ENCODE data around the gene ATP6AP2.
"Not testable (repeated sequence)": the region's sequence is repeated elsewhere in the genome, so short reads cannot be mapped to it uniquely, and the experiment has no call there.

The ATP6AP2 gene

GRCh38 chrX:40573763-40574162 lies 7.0 kb upstream of the ATP6AP2 start:
- in situ Hi-C loops (cut with MboI; ENCODE audit: low sequenced_read_pairs, unreplicated experiment), result loop anchor here (25.0 kb wide), 1 partner anchor 214 kb away; no protein-coding TSS in a partner anchor
- no peak for DNase-seq (ENCODE audit: low spot score)
- peak; percentile 58 for TF ChIP-seq CTCF (IDR thresholded peaks at IDR 0.05; ENCODE audit: borderline replicate concordance, control extremely low read depth, extremely low read depth, insufficient read depth, missing control alignments)

- in situ Hi-C loops (cut with MboI; ENCODE audit: low sequenced_read_pairs, unreplicated experiment); DNase-seq (ENCODE audit: low spot score): not testable (repeated sequence)
Measured at GRCh38 chrX:40575411-40575810, 5.4 kb upstream of the ATP6AP2 start.

GRCh38 chrX:40576291-40576690 lies 4.5 kb upstream of the ATP6AP2 start:
- TF ChIP-seq CTCF (IDR thresholded peaks at IDR 0.05; ENCODE audit: borderline replicate concordance, control extremely low read depth, extremely low read depth, insufficient read depth, missing control alignments), result no peak
- DNase-seq (ENCODE audit: low spot score), result no peak
- in situ Hi-C loops (cut with MboI; ENCODE audit: low sequenced_read_pairs, unreplicated experiment), result no loop called here

GRCh38 chrX:40578039-40578695 lies 2.6 kb upstream of the ATP6AP2 start:
- TF ChIP-seq CTCF (IDR thresholded peaks at IDR 0.05; ENCODE audit: borderline replicate concordance, control extremely low read depth, extremely low read depth, insufficient read depth, missing control alignments), result no peak
- no peak for DNase-seq (ENCODE audit: low spot score)
- in situ Hi-C loops (cut with MboI; ENCODE audit: low sequenced_read_pairs, unreplicated experiment), result no loop called here

GRCh38 chrX:40579141-40579540 lies 1.6 kb upstream of the ATP6AP2 start:
- no peak for TF ChIP-seq CTCF (IDR thresholded peaks at IDR 0.05; ENCODE audit: borderline replicate concordance, control extremely low read depth, extremely low read depth, insufficient read depth, missing control alignments)
- DNase-seq (ENCODE audit: low spot score), result no peak
- in situ Hi-C loops (cut with MboI; ENCODE audit: low sequenced_read_pairs, unreplicated experiment), result no loop called here

- in situ Hi-C loops (cut with MboI; ENCODE audit: low sequenced_read_pairs, unreplicated experiment), result no loop called here
- no peak for DNase-seq (ENCODE audit: low spot score)
- TF ChIP-seq CTCF (IDR thresholded peaks at IDR 0.05; ENCODE audit: borderline replicate concordance, control extremely low read depth, extremely low read depth, insufficient read depth, missing control alignments), result no peak
Measured at GRCh38 chrX:40579900-40580536, 752 bp upstream of the ATP6AP2 start.

- in situ Hi-C loops (cut with MboI; ENCODE audit: low sequenced_read_pairs, unreplicated experiment), result no loop called here
- DNase-seq (ENCODE audit: low spot score), result no peak
- no peak for TF ChIP-seq CTCF (IDR thresholded peaks at IDR 0.05; ENCODE audit: borderline replicate concordance, control extremely low read depth, extremely low read depth, insufficient read depth, missing control alignments)
Measured at GRCh38 chrX:40581336-40581920, 658 bp downstream of the ATP6AP2 start.

- in situ Hi-C loops (cut with MboI; ENCODE audit: low sequenced_read_pairs, unreplicated experiment); DNase-seq (ENCODE audit: low spot score): not testable (repeated sequence)
Measured at GRCh38 chrX:40582178-40582577, 1.4 kb downstream of the ATP6AP2 start.

All from GM13976 (cell line).